GM18508 (cell line): ENCODE measurements around the gene SCUBE3.

ENCODE experiments used
- ATAC-seq: cut with Tn5 transposase; IDR thresholded peaks from one replicate; pipeline ENCODE4 v1.9.1; 2021; ENCODE audit warnings: moderate number of reproducible peaks; ENCODE audit not compliant: insufficient read depth, unreplicated experiment

SCUBE3 gene

DNA sequence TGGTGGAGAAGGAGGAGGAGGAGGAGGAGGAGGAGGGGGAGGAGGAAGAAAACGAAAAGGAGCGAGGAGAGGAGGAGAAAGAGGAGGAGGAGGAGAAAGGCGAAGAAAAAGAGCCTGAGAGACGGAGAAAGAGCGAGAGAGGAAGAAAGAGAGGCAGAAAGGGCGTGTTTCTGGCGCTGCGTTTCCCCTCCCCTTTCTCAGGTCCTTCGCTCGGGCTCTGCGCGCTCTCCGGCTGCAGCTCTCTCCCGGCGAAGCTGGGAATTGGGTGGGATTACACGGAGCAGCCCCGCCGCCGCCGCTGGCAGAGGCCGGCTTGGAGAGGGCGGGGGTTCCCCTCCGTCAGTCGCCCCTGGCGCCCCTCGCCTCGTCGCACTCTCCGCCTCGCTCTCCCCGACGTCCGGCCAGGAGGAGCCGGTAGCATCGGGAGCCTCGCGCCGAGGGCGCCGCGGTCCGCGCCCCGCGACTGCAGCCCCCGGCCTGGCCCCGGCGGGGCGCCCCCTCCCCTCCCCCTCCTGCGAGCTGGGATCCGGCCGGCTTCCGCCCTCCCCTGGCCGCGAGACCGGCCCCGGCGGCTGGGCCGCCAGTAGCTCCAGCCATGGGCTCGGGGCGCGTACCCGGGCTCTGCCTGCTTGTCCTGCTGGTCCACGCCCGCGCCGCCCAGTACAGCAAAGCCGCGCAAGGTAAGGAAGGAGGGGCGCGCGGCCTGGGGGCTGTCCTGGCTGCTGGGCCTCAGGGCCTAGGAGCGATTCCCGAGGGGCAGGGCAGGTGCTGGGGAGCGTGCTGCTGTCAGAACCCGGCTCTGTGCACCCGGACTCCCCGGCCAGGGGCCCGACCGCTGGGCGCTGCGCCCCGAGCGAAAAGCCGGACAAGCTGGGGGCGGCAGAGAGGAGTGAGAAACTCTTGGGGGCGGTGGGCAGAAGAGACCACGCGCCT lies at the start of gene SCUBE3:
TSS of gene SCUBE3 (plus strand) at position 133 of the 933 bp plus-strand sequence. CDS start at position 596, 463 bp downstream.
- no peak for ATAC-seq

DNA sequence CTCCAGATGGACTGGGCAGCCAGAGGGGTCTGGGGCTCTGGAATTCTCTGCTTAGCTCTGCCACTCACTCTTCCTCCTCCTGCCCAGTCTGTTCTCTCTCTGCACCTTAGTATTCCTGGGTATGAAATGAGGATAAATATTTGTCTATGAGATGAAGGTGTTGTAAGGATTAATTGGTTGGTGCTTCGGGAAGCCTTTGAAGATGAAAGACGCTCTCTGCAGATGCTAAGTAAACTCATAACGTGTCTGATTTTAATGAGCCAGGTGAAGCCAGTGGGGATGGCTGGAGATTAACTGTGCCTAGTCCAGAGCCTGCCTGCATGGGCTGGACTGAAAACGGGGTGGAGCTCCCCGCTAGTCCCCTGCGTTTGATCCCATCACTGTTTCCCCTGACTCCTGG lies 49.5 kb upstream of the SCUBE3 start:
- ATAC-seq, result no peak

DNA sequence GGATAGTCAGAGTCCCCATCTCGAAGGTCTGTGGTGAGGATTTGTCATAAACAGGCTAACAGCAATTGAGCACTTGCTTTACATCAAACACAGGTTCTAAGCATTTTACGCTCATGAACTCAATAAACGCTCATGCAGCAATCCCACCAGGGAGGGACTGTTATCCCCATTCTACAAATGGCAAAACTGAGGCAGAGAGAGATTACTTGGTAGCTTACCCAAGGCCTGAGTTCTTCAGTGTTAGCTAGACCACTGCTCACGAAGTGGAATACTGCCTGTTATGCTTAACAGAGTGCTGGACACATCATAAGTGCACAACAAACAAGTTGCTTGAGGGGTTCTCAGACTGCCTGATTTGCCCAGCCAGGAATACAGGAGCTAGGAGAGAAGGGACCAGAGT lies 48.9 kb upstream of the SCUBE3 start:
- ATAC-seq, result no peak

DNA sequence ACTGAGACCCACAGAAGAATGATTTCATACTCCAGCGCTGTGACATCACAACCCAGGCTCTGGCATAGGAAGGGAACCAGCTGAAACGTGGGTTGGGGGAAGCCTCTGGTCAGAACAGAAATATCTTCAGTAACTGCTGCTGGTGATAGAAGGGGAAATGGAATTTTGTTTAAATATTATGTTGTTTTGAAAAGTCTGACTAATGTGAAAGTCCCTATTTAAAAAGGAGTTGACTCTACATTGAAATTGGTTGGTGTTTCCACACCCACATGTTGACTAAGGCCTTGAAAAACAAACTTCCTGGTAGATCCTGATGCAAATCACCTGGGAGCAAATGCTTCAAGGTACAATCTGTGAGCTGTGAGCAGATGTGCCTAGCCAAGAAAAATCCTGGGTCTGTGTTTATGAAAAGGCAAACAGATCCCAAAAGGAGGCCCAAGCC lies 48.1 kb upstream of the SCUBE3 start:
- ATAC-seq, result no peak

DNA sequence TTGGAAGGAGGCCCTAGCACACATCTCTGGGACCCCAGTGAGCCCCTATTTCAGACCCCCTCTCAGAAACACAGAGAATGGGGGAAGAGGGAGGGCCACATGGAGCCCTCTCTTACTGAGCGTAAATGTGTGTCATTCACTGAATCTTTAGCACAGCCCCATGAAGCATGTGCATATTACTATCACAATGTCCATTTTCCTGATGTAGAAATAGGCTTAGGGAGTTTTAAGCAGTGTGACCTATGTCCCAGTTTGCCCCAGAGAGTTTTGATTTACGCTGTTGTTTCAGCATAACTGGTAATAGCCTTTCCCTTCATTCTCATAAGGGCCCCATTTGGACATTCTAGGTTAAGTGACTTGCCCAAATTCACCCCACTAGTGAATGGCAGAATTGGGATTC lies 47.6 kb upstream of the SCUBE3 start:
- ATAC-seq, result no peak

DNA sequence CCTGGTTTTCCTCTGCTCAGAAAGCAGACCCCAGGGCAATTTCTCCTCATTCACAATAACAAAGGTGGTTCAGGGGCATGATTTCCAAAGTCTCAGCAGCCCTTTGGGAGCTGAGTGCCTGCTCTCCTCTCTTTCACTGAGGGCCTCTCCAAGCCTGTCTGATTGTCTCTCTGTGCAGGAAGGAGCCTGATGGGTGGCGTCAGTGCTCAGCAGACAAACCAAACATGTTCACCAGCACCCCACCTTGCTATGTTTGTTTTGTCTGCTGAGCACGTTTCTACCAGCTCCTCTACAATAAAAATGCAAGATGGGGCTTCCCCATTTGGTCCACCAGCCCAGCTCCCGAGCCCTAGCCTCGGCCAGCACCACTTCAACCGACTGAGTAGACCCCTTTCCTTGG lies 47.2 kb upstream of the SCUBE3 start:
- ATAC-seq, result no peak

DNA sequence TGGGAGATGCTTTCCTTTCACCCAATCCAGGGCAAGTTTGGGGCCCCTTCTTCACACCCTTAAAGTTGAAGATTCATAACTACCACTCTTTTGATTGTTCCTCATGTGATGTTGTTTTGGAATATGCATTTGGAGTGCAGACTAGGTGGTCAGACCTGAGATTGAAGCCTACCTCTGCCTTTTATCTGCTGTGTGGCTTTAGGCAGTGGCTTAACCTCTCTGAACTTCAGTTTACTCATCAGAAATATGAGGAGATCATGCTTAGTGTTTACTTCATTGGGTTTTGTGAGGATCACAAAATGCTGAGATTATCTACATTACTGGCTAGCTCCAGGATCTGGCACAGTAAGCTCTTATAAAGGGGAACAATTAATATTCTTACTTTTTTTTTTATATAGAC lies 46.3 kb upstream of the SCUBE3 start:
- ATAC-seq, result no peak

DNA sequence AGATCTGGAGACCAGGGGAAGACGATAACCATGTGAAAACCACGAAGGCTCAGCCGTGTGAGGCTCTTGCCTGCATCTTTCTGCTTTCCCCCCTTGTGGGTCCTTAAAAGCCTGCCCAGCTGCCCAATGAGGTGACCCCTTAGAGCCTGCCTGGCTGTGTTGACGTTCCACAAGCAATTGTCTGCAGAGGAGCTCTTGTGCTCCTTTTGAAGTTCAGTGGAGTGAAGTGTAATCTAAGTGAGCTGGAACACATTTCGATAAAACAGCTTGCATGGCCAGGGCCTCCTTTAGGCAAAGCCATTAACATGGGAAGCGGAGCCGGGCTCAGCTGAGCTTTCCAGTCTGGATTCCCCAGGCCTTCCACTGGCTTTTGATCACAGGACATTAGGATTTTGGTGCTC lies 45.3 kb upstream of the SCUBE3 start:
- ATAC-seq, result no peak

DNA sequence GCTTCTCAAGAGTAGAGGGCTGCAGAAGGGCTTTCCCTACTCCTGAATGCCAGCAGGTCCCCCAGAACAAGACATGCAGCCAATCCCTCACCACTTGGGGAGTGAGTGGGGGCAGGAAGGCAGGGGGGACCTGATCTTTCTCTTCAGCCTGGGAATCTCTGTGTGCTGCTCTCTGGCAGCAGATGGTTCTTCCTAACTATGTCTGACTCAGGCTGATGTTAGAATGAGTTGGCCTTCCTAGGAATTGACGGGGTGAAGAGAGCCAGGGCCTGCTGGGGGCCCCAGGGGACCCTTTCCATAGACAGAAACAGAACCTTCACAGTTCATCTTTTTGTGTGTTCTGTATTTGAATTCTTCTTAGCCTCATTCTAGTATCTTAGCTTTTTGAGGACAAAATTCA lies 43.6 kb upstream of the SCUBE3 start:
- no peak for ATAC-seq

DNA sequence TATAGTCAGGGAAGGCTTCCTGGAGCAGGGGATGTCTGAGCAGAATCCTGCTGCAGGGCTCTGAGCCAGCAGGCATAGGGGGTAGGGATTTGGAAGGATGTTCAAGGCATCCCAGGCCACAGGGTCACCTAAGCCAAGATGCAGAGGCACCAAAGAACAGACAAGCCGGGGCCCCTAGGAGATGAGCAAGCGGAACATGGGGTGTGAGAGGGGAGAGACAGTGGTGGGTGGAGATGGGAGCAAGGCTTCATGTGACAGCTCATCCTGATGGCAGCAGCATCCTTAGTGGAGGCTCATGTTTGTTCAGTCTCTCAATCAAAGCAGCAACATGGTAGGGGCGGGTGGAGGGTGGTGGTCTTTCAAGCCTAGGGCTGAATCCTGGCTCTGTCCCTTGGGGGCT lies 42.9 kb upstream of the SCUBE3 start:
- no peak for ATAC-seq

DNA sequence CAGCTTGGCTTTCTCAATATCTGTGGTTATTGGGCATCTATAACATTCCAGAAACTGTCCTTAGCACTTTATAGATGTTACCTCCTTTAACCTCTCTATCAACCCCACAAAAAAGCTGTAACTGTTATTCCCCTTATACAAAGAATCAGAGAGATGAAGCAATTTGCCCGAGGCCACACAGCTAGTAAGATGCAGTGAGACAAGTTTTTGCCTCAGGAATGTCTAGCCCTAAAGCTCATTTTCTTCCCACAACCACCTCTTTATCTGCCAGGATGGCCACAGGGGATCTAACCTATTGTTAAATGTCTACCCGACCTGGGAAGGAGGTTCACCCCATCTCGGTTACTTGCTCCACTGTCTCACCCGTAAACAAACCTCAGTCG lies 40.7 kb upstream of the SCUBE3 start:
- ATAC-seq, result no peak

DNA sequence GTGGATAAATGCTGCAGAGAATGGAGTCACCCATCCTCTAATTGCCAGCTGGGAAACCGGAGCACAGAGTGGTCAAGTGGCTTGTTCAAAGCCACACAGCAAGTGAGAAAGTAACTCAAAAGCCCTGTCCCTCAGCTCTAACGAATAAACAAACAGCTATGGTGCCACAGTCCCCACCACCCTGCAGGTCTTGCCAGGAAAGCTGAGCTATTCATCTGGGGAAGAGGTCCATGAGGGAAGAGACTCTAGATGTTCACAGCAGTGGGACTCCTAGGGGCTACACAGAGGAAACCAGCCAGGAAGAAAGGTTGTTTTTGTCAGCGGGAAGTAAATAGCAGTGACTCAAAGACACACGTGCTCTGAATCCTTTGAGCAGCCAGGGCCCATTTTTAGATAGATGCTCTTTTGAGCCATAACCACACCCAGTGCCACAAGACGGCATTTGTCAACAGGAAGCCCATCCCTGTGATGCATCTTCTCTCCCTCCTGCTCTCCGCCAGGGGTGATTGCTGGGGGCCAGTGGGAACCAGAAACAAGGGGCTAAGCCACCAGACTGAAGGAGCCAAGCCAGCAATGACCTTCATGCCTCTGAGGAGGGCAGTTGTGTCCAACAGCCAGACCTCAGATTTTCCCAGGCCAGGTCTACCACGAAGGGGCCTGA lies 40.2 kb upstream of the SCUBE3 start:
- ATAC-seq, result no peak

DNA sequence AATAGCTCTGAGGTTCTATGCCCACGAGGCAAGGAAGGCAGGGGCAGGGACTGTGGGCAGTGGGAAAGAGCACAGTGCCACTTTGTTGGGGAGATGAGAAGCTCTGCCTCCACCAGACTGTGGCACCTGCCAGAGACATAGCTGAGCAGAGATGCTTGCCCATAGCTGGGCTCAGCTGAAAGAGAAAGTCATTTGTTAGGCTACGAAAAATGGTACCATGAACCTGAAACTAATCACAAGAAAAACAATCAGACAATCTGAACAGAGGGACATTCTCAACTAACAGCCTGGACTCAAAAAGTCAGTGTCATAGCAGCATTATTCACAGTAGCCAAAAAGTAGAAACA lies 39.7 kb upstream of the SCUBE3 start:
- ATAC-seq, result no peak

DNA sequence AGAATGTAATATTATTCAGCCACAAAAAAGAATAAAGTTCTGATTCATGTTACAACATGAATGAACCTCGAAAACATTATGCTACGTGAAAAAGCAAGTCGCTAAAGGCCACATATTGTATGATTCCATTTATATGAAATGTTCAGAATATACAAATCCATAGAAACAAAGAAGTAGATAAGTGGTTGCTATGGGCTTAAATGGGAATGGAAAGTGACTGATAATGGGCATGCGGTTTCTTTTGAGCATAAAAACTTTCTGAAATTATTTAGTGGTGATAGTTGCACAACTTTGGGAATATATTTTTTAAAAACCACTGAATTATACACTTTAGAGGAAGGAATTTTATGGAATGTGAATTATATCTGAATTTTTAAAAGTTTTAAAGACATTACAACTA lies 39.3 kb upstream of the SCUBE3 start:
- ATAC-seq, result no peak

DNA sequence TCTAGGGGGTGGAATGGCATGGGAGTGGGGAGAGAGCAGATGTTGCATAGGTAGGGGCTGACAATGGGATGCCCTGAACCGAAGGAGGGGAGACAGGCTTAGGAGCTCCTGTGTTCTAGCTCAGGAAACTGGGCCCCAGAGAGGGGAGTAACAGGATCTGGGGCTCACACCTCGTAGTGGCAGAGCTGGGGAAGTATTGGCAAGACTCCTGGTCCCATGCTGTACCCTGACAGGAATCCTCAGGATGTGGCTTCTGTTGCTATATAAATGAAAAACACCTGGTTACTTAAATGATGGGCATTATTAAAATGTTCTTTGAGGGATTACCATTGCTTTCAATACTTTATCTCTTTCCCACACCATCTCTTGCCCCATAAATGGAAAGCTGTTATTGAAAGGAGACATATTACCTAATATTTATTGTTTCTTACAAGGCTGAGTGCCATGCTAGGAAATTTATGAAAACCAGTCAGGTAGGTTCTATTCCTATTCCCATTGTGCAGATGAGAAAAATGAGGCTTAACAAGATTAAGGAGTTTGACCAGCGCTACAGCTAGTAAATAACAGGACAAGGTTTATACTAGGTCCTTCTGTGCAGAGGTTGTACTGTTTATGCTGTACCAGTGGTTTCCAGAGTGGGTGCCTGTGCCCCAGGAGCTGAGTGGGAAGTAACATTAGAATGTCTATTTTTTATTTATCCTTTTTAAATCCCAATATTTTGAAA lies 37.3 kb upstream of the SCUBE3 start:
- ATAC-seq, result no peak

DNA sequence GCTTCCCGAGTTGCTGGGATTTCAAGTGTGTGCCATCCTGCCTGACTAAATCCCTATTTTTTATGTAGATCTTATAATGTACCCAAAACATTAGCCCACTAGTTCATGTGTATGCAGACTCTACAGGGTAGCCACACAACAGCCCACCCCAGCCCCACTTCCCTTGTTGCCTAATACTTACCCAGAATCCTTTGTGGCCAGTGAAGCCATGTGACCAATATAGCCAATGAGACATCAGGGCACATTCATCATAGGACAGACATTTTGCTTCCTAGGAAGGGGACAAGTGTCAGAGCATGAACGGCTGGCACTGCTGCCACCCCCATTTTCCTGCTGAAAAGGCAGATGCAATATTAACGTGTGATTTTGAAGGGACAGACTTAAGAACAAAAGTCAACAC lies 36.6 kb upstream of the SCUBE3 start:
- no peak for ATAC-seq

DNA sequence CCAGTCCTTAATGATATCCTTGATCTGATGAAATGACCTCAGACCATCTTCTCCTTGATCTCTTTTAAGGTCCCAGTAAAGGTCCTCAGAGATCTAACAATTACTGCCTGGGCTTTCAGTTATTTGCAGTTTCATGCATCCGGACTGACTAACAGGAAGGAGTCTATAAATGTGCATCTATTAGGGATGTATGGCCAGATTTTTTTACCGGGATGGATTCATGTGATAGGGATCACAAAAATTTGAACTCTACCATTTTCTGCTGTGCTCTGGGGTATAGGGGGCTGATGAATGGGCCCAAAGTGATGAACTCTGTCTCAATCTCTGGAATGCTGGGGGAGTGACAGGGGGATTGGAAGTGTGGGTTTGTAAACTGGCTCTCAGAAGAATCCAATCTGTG lies 36.2 kb upstream of the SCUBE3 start:
- ATAC-seq, result no peak

DNA sequence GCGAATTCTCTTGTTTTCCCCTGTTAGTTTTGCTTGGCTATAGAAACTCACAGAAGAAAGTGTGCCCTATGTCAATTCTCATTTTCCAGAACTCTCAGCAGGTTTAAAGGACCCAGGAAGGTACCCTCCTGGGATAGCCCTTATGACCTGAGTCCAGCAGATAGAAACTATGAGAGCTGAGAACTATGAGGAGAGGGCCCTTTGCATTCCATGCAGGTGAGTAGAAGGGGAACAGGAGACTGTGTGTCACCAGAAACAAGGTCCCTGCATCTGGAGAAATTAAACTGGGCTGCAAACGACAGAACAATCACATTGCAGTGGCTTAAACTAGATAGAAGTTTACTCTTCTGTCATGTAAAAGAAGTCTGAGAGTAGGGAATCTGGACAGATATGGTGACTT lies 35.7 kb upstream of the SCUBE3 start:
- no peak for ATAC-seq

DNA sequence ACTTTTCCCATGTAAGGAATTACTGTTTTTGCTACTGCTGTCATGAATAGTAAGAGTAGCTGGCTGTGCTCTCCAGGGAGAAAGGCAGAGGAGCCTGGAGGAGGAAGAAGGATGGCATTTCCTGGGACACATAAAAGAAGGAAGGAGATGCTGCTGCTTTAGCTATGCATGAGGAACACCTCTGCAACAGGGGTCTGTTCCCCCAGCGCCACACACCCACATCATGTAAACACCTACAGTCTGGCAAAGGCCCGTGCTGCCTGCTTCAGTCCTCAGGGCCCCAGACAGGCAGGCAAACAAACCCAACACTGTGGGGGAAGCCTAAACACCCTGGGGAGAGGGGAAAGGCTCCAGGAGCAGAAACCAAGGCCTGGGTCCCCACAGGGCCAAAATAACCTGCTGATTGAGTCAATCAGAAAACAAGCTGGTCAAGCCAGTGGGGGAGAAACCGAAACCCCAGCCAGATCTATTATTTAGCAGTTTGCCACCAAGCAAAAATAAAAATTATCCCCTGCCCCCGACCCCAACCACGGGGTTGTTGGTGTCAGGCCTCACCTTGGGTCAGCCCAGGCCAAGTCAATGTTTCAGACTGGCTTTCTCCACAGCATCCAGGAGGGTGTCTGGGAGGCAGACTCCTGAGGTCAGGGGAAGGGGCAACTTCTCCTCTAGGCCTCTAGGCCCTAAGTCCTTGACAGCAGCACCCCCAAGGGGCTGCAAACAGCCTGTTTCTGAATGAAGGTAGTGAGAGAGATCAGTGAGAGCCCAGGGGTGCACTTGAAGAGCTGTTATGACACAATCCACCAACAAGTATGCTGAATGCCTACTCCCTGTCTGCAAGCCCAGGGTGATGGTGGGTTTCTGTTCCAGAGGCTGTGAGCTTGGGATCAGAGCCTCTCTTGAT lies 34.6 kb upstream of the SCUBE3 start:
- no peak for ATAC-seq

DNA sequence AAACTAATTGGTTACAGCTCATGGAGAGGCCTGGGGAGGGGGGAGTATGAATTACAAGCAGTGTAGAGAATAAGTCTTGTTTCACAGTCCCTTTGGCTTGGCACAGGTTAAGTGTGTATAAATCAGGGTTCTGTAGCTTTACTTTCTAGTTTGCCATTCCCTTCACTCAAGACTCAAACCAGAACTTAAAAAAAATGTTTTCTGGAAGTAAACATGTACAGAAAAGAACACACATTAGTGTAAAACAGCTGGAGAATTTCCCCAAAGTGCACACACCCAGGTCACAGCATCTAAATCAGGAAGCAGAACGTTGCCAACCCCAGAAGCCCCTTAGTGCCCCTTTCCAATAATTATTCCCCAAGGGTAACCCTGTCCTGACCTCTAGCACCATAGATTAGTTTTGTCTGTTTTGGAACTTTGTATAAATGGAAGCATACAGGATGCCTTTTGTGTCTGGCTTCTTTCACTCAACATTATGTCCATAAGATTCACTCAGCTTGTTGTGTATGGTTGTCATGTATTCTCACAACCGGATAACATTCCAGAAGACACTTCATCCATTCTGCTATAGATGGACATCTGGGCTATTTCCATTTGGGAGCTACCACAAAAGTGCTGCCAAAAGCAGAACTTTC lies 33.7 kb upstream of the SCUBE3 start:
- no peak for ATAC-seq
